HTR-8/SVneo (cell line): ENCODE data around the gene RPN1.
"Not testable (repeated sequence)": the region's sequence is repeated elsewhere in the genome, so short reads cannot be mapped to it uniquely, and the experiment has no call there.

ENCODE experiments used
- DNase-seq: peaks from one replicate; pipeline ENCODE4 v3.0.0; 2011; ENCODE audit warnings: low spot score, mixed read lengths; ENCODE audit not compliant: insufficient read length
- FAIRE-seq: peaks from 2 replicates; lab custom pipeline; 2011; peaks lifted over from hg19 to GRCh38; lab: Jason Lieb, UNC

Gene RPN1

GRCh38 chr3:128650096-128651050, at the start of gene RPN1:
Gene RPN1 (minus strand): TSS chr3:128650818. CDS start chr3:128650800, 18 bp downstream.
- DNase-seq (peak; percentile 94), FAIRE-seq (peak; percentile 72)

- DNase-seq = no peak
- FAIRE-seq = no peak
Measured at GRCh38 chr3:128698211-128699047, 47.8 kb upstream of the RPN1 start.

GRCh38 chr3:128697341-128697740, 46.7 kb upstream of the RPN1 start:
- FAIRE-seq = no peak
- no peak for DNase-seq

- no peak for DNase-seq
- no peak for FAIRE-seq
Measured at GRCh38 chr3:128693696-128694095, 43.1 kb upstream of the RPN1 start.

GRCh38 chr3:128689060-128689459, 38.4 kb upstream of the RPN1 start:
- DNase-seq (no peak), FAIRE-seq (no peak)

- DNase-seq = no peak
- FAIRE-seq = no peak
Measured at GRCh38 chr3:128686465-128686864, 35.8 kb upstream of the RPN1 start.

GRCh38 chr3:128684986-128685726, 34.5 kb upstream of the RPN1 start:
- FAIRE-seq (no peak), DNase-seq (no peak)

- FAIRE-seq (no peak), DNase-seq (no peak)
Measured at GRCh38 chr3:128683957-128684356, 33.3 kb upstream of the RPN1 start.

- DNase-seq = no peak
- no peak for FAIRE-seq
Measured at GRCh38 chr3:128681369-128681829, 30.8 kb upstream of the RPN1 start.

GRCh38 chr3:128680603-128681368, 30.2 kb upstream of the RPN1 start:
- FAIRE-seq = peak; percentile 54
- peak; percentile 98 for DNase-seq

- FAIRE-seq (no peak), DNase-seq (no peak)
Measured at GRCh38 chr3:128679338-128679737, 28.7 kb upstream of the RPN1 start.

GRCh38 chr3:128675802-128676201, 25.2 kb upstream of the RPN1 start:
- not testable (repeated sequence) for FAIRE-seq

GRCh38 chr3:128674161-128674784, 23.7 kb upstream of the RPN1 start:
- DNase-seq (no peak), FAIRE-seq (no peak)

More at GRCh38 chr3:128675802-128676201, 25.2 kb upstream of the RPN1 start:
- DNase-seq = not testable (repeated sequence)

GRCh38 chr3:128667641-128668040, 17.0 kb upstream of the RPN1 start:
- FAIRE-seq (no peak), DNase-seq (no peak)

- FAIRE-seq = no peak
- no peak for DNase-seq
Measured at GRCh38 chr3:128665362-128666021, 14.9 kb upstream of the RPN1 start.

GRCh38 chr3:128663151-128663550, 12.5 kb upstream of the RPN1 start:
- FAIRE-seq (no peak), DNase-seq (no peak)

GRCh38 chr3:128655531-128655930, 4.9 kb upstream of the RPN1 start:
- FAIRE-seq (no peak), DNase-seq (no peak)
